Cardiac fibroblast (primary cell): ENCODE results near the gene CMKLR1.

Experiments used
- DNase-seq, 2 donors: peaks; one replicate each; pipeline versions ENCODE4 v3.0.0 to v3.0.0-alpha.2; 2010; ENCODE audit warnings: low read depth in 2 of 2
- H3K4me3 ChIP-seq, 2 donors: replicated peaks in 1 of 2; 1 replicate in 1 of 2; 2 replicates in 1 of 2; pipeline ENCODE4 v1.5.1; 2011; ENCODE audit warnings: low read depth in 2 of 2, low read length in 2 of 2, mild to moderate bottlenecking in 2 of 2, moderate library complexity in 1 of 2
- CTCF ChIP-seq: IDR thresholded peaks from one replicate; pipeline ENCODE4 v1.5.1; 2011; ENCODE audit warnings: low read depth, mild to moderate bottlenecking, low read length, inconsistent platforms

CMKLR1 gene

GRCh38 chr12:108317308-108318234, 21.5 kb downstream of the CMKLR1 start:
- no peak for DNase-seq
- no peak overlapping the region for H3K4me3 ChIP-seq
- TF ChIP-seq CTCF, result no peak

- no peak overlapping the region for H3K4me3 ChIP-seq
- no peak for DNase-seq
- TF ChIP-seq CTCF, result no peak
These were observed 22.7 kb downstream of the CMKLR1 start for GRCh38 chr12:108316176-108317086.

- no peak for DNase-seq
- no peak overlapping the region for H3K4me3 ChIP-seq
- TF ChIP-seq CTCF, result no peak
These were observed 23.5 kb downstream of the CMKLR1 start for GRCh38 chr12:108315486-108316105.

- DNase-seq, result no peak
- H3K4me3 ChIP-seq, result no peak overlapping the region
- no peak for TF ChIP-seq CTCF
These were observed 25.3 kb downstream of the CMKLR1 start for GRCh38 chr12:108313606-108314351.

- no peak for TF ChIP-seq CTCF
- H3K4me3 ChIP-seq, result no peak overlapping the region
- no peak for DNase-seq
These were observed 25.9 kb downstream of the CMKLR1 start for GRCh38 chr12:108313241-108313605.

GRCh38 chr12:108312693-108313189, 26.4 kb downstream of the CMKLR1 start:
- TF ChIP-seq CTCF, result no peak
- DNase-seq, result peak in 1 of 2 donors; percentile 47

More at GRCh38 chr12:108312693-108313189, 26.4 kb downstream of the CMKLR1 start:
- no peak overlapping the region for H3K4me3 ChIP-seq
